GM18909 (cell line): ENCODE results near the gene MEGF11.

ENCODE experiments used
- ATAC-seq: cut with Tn5 transposase; IDR thresholded peaks from one replicate; pipeline ENCODE4 v1.9.1; 2021; ENCODE audit warnings: mild to moderate bottlenecking; ENCODE audit not compliant: unreplicated experiment, poor library complexity

MEGF11 gene

DNA sequence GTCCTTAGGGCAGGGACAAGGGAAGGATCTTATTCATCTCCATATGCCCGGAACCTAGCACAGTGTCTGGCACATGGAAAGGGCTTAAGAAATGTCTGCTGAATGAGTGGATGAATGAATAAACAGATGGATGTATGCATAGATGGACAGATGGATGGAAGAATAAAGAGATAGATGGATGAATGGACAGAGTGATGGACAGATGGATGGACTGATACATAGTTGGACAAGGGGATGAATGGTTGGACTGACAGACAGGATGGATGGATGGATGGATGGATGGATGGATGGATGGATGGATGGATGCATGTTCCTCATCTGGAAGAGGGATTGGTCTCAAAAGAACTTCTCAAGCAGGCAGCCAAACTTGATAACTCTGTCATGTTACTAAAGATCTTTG lies 177.6 kb downstream of the MEGF11 start:
- no peak for ATAC-seq

DNA sequence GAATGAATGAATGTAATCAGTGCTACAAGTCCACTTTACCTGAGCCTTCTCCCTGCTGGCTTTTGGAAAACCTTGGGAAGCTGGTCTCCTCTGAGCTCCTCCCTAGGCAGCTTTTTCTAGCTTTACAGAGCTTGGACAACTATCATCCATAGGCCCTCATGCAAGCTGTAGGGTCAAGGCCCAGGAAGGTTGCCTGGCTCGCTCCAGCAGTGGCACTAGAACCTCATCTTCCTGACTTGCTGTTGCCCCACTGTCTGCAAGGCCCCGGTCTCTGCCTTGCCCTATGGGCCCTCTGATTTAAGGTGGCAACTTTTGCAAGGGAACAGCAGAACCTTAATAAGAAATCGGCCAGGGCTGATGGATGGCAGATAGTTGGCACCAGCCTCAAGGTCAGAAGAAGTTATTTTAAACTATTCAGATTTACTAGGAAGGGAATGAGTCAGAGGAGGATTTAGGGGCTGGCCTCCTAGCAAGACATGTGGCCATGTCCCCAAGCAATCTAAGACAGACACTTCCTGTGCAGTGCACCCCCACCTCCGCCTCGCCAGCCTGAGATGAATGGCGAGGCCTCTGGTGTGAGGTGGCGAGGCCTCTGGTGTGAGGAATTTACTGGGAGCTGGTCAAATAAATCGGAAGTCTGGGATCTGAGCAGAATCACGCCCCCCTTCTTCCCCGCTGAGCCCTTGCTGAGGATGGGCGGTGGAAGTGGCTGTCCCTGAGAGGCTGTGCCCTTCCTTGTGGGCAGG lies 180.8 kb downstream of the MEGF11 start:
- ATAC-seq, result no peak

DNA sequence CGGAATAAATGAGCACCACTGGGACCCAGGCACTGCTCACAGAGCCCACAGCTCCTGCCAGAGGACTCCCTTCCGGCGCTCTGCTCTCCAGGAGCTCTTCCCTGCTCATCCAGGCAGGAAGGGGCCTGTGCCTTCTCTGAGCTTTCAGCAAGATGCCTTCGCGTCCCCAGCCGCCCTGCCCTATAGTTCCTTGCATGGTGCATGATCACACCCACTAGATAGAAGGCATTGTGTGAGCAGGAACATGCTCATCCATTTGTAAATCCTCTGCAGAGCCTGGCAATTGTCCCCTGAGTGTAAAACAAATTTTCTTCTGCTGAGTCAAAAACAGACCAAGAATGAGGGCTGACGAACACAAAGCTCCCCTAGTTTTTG lies 181.6 kb downstream of the MEGF11 start:
- no peak for ATAC-seq

DNA sequence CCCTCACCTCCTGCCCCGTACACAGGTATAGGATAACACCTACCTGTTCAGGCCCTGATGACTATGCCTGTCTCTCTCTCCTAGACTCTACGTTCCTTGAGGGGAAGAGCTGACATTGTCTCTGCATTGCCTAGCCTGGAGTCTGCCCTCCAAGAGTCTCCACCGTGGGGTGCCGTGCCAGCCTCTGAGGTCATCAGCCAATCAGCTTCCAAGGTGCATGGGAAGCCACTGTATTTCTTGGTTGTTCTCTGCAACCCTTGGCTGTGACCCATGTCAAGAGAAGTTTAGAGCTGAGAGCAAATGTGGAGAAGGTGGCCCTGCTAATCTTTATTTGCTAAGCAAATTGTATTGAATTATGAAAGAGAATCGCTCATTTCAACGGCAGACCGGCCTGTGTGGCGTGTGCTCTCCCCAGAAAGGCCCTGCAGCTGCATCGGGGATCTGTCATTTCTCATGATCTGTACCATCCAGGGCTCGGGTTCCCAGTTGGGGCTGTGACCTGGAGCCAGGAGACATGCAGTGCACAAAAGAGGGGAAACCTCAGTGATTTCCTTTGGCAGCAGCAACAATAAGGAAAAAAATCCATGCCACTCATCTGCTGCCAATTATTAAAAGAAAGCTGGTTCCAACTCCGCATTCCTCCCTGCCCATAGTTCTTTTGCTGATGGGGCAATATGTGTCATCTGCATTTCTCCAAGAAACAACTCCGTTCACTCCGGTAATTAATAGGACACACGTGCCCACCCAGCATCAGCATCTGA lies 182.2 kb downstream of the MEGF11 start:
- ATAC-seq, result no peak

DNA sequence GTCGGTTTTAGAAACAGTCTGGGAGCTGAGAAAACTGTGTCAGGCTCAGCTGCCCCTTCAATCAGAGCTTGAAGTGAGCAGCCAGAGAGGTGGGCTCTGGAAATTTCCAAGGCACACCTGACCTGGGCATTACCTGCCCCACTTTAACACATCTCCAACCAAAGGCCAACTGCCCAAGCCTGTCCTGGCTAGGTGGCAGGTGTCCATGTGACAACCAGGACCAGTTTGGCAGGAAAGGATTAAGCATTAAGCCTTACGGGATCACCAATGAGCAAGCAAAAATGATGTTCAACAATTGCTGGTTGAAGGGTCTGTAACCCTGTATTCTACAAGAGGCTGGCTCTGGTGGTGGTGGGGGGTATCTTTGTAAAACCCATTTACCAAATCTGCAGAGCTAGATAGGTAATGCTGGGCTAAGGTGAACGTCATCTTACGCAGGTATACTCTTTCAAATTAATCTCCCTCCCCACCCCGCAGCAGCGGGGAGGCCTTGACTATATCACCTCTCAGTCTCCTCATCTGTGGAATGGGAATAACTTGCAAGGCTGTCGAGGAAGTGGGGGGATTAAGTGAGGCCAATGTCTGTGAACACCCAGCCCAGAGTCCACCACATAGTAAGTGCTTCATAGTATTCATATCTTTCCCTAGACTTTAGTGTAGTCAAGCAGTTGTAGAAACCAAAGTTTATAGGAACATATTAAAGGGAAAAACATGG lies 183.2 kb downstream of the MEGF11 start:
- no peak for ATAC-seq

DNA sequence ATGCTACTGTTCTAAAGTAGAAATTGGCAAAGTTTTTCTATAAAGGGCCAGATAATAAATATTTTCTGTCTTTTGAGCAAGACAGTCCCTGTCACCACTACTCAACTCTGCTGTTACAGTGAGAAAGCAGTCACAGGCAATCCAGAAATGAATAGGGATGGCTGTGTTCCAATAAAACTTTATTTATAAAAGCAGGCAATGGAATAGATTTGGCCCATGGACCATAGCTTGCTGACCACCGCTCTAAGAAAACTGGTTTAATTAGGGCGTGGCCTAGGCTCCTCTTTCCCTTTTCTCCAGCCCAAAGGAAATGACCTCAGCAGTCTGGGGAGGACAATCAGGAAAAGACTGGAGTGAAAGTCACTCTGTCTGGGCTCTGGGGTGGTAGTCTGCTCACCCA lies 183.8 kb downstream of the MEGF11 start:
- ATAC-seq, result no peak

DNA sequence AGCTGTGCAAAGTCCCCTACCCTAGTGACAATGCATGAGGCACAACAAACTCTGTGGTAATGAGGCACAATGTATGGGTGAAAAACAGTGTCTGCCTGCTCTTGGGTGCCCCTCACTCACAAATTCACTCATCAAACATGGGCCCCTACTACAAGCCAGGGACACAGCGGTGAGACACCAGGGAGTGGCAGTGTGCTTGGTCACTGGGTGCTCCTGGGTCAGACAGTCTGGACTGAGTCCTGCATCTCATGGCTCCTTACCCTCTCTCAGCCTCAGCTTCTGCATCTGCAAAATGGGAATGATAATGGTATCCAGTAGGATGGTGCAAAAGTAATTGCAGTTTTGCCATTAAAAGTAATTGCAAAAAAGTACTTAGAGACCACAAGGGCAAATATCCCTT lies 184.7 kb downstream of the MEGF11 start:
- no peak for ATAC-seq

DNA sequence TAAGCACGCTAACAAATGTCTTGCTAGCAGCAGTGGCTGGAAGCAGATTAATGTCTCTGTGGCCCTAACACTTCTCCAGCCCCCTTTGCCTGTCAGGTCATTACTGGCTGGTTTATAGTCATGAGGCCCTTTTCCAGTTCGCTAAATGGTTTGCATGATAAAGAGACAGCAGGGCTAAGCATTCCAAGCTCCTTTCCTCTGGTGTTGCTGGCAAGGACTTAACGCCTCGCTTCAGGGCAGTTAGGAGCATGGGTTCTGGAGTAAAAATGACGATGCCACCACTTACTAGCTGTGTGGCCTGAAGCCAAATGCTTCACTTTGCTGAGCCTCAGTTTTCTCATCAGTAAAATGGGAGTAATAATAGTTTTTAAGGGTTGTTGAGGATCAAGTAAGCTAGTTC lies 185.9 kb downstream of the MEGF11 start:
- ATAC-seq, result no peak

DNA sequence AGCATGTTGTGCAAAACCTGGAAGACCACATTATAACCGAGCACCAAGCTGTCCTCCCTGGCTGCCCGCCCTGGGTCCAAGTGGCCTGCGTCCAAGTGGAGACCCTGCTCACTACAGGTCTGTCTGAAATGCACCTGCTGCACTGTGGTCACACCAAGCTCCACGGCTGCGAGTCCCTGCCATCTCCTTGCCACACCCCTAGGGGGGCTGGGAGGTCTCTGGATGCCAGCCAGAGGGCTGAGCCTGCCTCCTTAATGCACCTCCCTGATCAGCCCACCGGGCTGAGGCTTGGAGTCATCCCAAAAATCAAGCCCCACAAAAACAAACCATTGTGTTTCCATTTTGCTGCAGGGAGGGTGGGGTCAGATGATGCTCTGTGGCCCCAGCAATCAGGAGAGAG lies 187.1 kb downstream of the MEGF11 start:
- no peak for ATAC-seq

DNA sequence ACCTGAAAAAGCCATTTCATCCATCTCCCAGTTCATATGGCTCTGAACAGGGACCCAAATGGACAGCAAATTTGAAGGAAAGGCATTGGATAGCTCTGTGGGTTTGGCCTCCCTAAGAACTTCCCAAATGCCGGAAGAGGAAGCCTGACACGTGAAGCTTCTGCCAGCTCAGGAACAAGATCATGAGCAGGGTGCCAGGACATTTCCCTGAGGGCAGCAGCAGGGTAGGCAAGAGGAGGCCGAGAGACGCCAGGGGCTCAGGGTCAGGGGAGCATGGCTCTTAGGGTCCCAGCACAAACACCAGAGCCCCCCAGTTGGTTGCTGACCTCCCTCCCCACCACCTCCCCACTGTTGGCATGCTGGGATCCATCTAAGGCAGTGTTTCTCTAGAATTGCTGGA lies 187.5 kb downstream of the MEGF11 start:
- no peak for ATAC-seq

DNA sequence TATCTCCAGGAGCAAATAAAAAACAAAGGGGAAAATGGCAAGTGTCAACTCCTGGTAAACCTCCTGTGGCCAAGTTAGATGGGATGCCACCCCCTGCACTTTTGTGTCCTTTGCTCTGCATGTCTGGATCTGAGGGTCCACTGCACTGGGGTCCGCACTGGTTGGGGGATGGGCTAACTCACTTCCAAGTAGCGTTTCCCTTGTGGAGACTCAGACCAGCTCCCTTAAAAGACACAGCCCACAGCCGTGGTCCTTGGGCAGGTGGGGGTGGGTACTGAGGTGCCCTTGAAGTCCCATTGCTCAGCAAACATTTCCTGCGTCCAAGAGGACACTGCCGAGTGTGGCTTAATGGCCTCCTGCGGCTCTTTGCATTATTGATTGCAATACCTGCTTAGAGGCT lies 188.2 kb downstream of the MEGF11 start:
- ATAC-seq, result no peak

DNA sequence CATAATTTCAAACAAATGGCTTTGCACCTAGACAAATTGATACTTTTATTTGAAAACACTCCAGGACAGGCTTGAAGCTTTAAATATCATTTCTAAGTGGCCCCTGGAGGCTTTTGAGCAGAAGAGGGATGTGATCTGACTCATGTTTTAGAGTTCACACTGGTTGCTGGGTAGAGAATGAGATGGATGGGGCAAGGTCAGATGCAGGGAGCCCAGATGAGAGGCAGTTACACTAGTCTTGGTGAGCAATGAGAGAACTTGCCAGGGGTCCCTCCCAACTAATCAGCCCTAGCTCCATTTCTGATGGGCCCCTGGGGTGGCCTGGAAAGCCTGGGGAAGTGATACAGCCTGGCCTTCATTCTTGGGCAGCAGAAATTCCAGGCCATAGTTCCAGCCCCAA lies 190.4 kb downstream of the MEGF11 start:
- ATAC-seq, result no peak

DNA sequence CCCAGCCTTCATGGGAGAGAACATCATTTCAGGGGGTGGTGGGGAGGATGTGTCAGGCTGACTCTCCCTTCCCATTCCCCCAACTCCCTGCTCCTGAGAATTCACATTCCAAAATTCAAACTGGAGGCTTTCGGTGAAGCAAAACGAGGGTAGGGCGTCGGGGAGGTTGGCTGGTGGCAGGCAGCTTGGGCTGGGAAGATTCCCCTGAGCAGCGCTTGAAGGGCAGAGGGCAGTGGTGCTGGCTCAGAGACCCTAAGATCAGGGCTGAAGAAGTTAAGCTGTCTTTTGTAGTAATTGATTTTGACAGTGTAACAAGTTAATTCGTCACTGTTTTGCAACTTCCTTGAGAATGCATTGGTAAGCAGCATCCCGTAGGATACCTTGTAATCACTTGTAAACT lies 196.5 kb downstream of the MEGF11 start:
- no peak for ATAC-seq

DNA sequence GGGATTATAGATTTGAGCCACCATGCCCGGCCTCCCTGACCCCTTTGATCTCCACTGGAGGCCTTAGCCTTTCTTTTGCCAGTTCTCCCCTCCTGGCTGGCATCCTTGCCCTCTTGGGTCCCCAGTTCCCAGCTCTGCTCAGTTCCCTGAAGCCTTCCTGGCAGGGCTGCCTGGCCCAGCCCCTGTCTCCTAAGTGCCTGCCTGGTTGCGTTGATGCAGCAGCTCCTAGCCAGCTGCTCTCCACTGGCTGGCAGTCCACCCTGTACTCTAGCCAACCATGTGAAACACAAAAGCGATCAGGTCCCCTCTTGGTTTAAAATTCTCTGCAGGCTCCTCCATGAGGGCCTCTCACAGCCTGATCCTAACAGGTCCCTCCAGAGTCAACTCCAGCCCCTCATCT lies 199.6 kb downstream of the MEGF11 start:
- ATAC-seq, result no peak

DNA sequence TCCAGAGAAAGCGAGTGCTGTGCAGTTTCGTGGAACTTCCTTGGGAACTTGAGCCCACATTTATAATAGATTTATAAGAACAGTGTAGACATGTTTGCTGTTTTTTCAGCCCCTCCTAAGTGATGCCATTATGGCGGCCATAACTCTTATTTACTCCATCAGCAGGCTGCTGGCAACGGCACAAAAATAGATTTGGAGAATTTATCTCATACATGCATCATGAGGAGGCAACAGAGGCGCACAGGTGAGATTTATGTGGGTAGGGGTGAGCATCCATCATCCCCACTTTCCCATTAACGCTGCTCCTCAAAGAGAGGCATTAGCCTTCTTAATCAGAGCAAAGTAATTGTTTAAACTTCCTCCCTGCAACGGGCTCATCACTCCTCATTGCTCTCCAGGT lies 201.7 kb downstream of the MEGF11 start:
- no peak for ATAC-seq

DNA sequence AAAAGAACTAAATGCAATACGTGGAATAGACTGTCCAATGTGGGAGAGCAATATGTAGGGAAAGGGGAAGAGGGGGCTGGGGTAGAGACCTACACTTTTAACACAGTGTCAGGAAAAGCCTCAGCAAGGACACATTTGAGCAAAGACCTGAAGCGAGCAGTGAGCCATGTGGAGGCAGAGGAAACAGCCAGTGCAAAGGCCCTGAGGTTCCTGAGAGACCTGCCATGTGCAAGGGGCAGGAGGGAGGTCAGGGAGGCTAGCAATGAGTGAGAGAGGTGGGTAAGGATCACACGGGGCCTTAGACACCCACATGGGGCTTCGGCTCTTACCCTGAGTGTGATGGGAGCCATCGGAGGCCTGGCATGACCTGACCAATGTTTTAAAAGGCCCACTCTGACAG lies 203.3 kb downstream of the MEGF11 start:
- ATAC-seq, result no peak

DNA sequence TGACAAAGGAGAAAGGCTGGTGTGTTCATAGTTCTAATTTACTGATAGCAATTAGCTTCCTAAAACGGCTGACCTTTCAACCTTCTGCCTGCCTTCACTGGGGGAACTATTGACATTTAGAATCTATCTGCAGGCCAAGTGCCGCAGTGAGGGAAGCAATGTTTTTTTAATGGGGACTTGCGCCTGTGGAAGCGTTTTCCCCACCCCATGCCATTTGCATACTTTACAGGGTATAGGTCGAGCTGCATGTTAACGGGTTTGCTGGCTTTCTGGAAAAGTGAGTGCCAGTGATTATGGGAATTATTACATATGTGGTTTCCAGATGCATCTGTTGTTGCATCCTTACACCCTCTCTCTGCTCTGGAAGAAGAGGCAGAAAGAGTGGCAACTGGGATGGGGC lies 204.2 kb downstream of the MEGF11 start:
- no peak for ATAC-seq

DNA sequence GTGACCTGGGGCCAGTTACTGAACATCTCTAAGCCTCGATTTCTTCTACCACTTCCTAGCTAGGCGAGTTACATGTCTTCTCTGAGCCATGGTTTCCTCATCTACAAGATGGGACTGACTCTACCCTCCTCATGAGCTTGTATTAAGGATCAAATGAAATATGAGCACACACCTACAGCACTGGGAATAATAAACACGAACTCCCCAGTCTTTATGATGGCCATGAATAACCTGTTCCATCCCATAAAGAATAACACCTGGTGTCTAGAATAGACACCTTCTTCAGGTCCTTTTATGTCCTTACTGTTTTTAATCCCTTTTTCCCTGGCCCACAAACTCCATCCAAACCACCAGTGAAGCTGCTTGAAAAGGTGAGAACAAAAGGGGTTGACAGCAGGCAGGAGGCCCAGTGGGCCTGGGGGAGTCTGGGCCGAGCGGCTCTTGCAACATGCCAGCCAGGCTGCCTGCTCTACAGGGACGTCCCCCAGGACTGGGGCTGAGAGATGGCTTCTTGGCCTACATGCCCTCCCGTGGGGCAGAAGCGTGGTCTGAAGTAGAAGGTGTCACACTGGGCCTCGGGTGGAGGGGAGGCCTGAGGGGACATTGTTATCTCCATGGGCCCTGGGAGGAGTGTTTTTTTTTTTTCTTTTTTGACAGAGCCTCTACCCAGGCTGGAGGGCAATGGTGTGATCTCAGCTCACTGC lies 206.1 kb downstream of the MEGF11 start:
- ATAC-seq, result no peak

DNA sequence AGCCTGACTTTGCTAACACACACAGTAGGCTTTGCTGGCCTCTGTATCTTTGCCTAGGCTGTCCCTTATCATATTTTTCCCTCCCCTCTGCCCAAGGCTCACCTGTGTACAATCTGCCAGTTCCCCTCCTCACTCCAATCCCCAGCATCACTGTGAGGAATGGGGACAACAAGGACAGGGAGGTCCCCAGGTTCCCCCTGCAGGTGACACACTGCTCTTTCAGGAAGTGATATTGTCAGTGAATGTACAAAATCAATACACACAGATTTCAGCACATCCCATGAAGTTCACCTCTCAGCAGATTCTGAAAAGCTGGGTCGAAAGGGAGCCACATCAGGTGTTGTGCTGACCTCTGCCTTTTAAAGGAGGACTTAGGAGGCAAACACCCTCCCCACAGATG lies 206.8 kb downstream of the MEGF11 start:
- ATAC-seq, result no peak

DNA sequence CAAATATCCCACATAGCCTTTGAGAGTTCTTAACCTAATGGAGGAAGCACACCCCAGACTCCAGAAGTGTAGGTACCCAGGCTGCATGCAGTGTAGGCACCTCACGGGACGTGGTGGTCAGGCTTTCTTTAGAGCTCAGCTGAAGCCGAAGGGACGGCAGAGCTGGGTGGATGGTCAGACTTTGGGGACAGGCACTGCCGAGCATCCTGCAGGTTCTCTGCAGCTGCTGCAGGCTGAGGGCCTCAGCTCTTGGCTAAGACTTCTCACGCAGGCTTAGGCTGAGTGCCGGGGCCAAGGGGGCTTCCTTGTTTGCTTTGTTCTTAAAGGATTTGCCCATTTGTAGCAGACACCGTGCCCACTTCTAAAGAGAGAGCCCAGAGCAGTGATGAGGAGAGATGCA lies 207.2 kb downstream of the MEGF11 start:
- no peak for ATAC-seq

DNA sequence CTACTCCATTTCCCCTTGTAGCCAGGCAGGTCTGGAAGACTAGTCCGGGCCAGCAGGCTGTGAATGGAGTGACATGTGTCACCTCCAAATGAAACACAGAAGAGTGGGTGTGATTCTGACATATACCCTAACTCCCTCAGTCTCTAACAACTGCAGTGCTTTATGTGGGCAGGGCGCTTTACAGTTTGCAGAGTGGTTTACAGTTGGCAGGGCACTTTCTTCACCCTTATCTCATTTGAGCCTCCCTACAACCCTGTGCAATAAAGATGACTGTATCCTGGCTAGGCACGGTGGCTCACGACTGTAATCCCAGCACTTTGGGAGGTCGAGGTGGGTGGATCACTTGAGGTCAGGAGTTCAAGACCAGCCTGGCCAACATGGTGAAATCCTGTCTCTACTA lies 208.0 kb downstream of the MEGF11 start:
- no peak for ATAC-seq
